PC-3 (cell line): ENCODE measurements around the gene ANKRD29. TPM values are rescaled to one million over a fixed set of nuclear protein-coding genes. Genes with fewer than 3 reads are reported as not detected.

Experiments
- ATAC-seq: fragments of 200-7000 bp; cut with Tn5 transposase; 2 replicates; pipeline ENCODE4 v1.9.1; 2020; ENCODE audit warnings: mild to moderate bottlenecking, moderate library complexity
- BruUV-seq: library from RNA; stranded (reverse); fragments of 400-500 nt; replicated peaks from 2 replicates; lab custom pipeline; 2021; lab: Mats Ljungman, UMichigan
- CTCF ChIA-PET: fragments of 300-600 bp; sonication (Branson Sonifier 250); formaldehyde crosslinking; loops from one replicate; lab custom pipeline; 2022; ENCODE audit warnings: antibody characterized with exemption; lab: Charles Lee
- POLR2A ChIA-PET: fragments of 300-600 bp; sonication (Branson Sonifier 250); formaldehyde crosslinking; loops from one replicate; lab custom pipeline; 2022; ENCODE audit warnings: antibody characterized with exemption; ENCODE audit not compliant: unreplicated experiment; lab: Charles Lee
- DNase-seq: peaks from one replicate; pipeline ENCODE4 v3.0.0-alpha.2; 2015
- H2AFZ ChIP-seq: fragments of 300-600 bp; sonication (generic); 2 replicates; pipeline ENCODE4 v1.6.0; 2016; ENCODE audit warnings: antibody characterized with exemption, low read length
- H3F3A ChIP-seq: fragments of 300-600 bp; sonication (generic); one replicate; pipeline ENCODE4 v1.6.0; 2017; ENCODE audit warnings: antibody characterized with exemption, low read length, control low read depth, mild to moderate bottlenecking; ENCODE audit not compliant: unreplicated experiment
- H3K27ac ChIP-seq: fragments of 300-600 bp; sonication (generic); 2 replicates; pipeline ENCODE4 v1.5.1; 2016; ENCODE audit warnings: mild to moderate bottlenecking, low read length
- H3K27me3 ChIP-seq: fragments of 300-600 bp; sonication (generic); 2 replicates; pipeline ENCODE4 v1.6.1; 2016; ENCODE audit warnings: low read length, mixed read lengths
- H3K36me3 ChIP-seq: fragments of 300-600 bp; sonication (generic); 2 replicates; pipeline ENCODE4 v1.6.1; 2016; ENCODE audit warnings: low read depth, mixed run types, low read length, mixed read lengths
- H3K4me1 ChIP-seq: fragments of 300-600 bp; sonication (generic); 2 replicates; pipeline ENCODE4 v1.5.1; 2016; ENCODE audit warnings: low read length; ENCODE audit not compliant: insufficient read depth
- H3K4me2 ChIP-seq: fragments of 300-600 bp; sonication (generic); 2 replicates; pipeline ENCODE4 v1.6.0; 2016; ENCODE audit warnings: low read length
- H3K4me3 ChIP-seq: fragments of 300-600 bp; sonication (generic); 2 replicates; pipeline ENCODE4 v1.5.1; 2016; ENCODE audit warnings: mild to moderate bottlenecking, low read length, mixed read lengths
- H3K79me2 ChIP-seq: fragments of 300-600 bp; sonication (generic); 2 replicates; pipeline ENCODE4 v1.6.1; 2017; ENCODE audit warnings: low read length, mixed read lengths
- H3K9ac ChIP-seq: fragments of 300-600 bp; sonication (generic); 2 replicates; pipeline ENCODE4 v1.6.0; 2016; ENCODE audit warnings: mild to moderate bottlenecking, low read length
- H3K9me2 ChIP-seq: fragments of 300-600 bp; sonication (generic); replicated peaks from 2 replicates; pipeline ENCODE4 v1.6.1; 2016; ENCODE audit warnings: mixed run types, low read length, mixed read lengths
- H3K9me3 ChIP-seq: fragments of 300-600 bp; sonication (generic); 2 replicates; pipeline ENCODE4 v1.6.1; 2016; ENCODE audit warnings: low read length, mixed read lengths
- H4K20me1 ChIP-seq: fragments of 300-600 bp; sonication (generic); 2 replicates; pipeline ENCODE4 v1.6.1; 2016; ENCODE audit warnings: low read length, mixed read lengths
- EZH2 ChIP-seq: fragments of 300-600 bp; sonication (generic); IDR thresholded peaks from one replicate; pipeline ENCODE4 v1.6.1; 2017; ENCODE audit warnings: antibody characterized with exemption, mild to moderate bottlenecking, low read length; ENCODE audit not compliant: unreplicated experiment
- EZH2phosphoT487 ChIP-seq: fragments of 300-600 bp; sonication (generic); IDR thresholded peaks from 2 replicates; pipeline ENCODE4 v1.6.1; 2018; ENCODE audit warnings: mild to moderate bottlenecking, antibody characterized with exemption, low read length, borderline replicate concordance
- intact Hi-C: fragments of 100-400 bp; cut with micrococcal nuclease; formaldehyde crosslinking; loops from 2 replicates; pipeline ENCODE4 v1.9.0; 2023
- total RNA-seq: library from RNA; depleted of rRNA; stranded (reverse); fragments of >200 nt; gene quantifications from 2 replicates; pipeline ENCODE4 v1.2.3, GENCODE V29; 2014
- TF ChIP-seq, protein P1 (sequence below): fragments of 300-600 bp; sonication (generic); conservative IDR thresholded peaks from 2 replicates; pipeline ENCODE4 v1.5.1; 2017; ENCODE audit warnings: antibody characterized with exemption, low read depth, mild to moderate bottlenecking, low read length

Gene ANKRD29
- total RNA-seq, 1 experiment from 2014 or later, result 31.0 TPM

DNA sequence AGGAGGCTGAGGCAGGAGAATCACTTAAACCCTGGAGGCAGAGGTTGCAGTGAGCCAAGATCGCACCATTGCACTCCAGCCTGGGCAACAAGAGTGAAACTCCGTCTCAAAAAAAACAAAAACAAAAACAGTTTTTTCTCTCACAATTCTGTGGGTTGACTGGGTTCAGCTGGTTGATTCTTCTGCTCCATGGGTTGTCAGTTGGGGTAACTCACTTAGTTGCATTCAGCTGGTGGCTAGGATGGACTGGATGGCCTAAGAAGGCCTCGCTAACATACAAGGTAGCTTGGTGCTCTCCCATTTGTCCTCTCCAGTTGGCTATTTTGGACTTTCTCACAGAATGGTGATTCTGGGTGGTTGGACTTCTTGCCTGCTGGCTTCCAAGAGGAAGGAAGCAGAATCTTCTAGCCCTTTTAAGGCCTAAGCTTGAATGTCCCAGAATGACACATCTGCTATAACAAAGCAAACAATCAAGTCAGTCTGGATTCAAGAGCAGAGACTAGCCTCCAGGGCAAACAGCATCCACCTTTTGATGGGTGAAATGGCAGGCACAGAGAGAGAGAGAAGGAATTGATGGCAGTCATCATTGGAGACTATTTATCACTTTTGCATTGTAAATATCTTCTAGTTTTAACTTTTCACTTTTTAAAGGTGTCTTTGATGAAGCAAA lies 44.4 kb upstream of the ANKRD29 start:
- no peak overlapping the region for H3K4me2 ChIP-seq
- peaks cover 27% of the 10 kb centered on the region for H3K4me1 ChIP-seq
- TF ChIP-seq, protein P1, sequence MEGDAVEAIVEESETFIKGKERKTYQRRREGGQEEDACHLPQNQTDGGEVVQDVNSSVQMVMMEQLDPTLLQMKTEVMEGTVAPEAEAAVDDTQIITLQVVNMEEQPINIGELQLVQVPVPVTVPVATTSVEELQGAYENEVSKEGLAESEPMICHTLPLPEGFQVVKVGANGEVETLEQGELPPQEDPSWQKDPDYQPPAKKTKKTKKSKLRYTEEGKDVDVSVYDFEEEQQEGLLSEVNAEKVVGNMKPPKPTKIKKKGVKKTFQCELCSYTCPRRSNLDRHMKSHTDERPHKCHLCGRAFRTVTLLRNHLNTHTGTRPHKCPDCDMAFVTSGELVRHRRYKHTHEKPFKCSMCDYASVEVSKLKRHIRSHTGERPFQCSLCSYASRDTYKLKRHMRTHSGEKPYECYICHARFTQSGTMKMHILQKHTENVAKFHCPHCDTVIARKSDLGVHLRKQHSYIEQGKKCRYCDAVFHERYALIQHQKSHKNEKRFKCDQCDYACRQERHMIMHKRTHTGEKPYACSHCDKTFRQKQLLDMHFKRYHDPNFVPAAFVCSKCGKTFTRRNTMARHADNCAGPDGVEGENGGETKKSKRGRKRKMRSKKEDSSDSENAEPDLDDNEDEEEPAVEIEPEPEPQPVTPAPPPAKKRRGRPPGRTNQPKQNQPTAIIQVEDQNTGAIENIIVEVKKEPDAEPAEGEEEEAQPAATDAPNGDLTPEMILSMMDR, result no peak
- TF ChIP-seq EZH2, result no peak
- TF ChIP-seq EZH2phosphoT487, result no peak
- H3K27me3 ChIP-seq, result no peaks in the 10 kb centered on the region
- H3K4me3 ChIP-seq, result no peak overlapping the region
- no peak overlapping the region for H3K27ac ChIP-seq
- no peaks in the 10 kb centered on the region for H3F3A ChIP-seq
- BruUV-seq, result no TSS peak
- DNase-seq (no peak), ATAC-seq (no peak)
- no peaks in the 10 kb centered on the region for H3K9me2 ChIP-seq
- peaks cover 80% of the 10 kb centered on the region for H3K79me2 ChIP-seq
- H2AFZ ChIP-seq, result no peak overlapping the region
- H3K9ac ChIP-seq, result no peak overlapping the region
- ChIA-PET CTCF (no interaction called here), POLR2A (no interaction called here)
- peaks cover 21% of the 10 kb centered on the region for H3K36me3 ChIP-seq
- H3K9me3 ChIP-seq, result peaks cover 6% of the 10 kb centered on the region; the same call in 1 of the 2 replicates
- no peaks in the 10 kb centered on the region for H4K20me1 ChIP-seq
- intact Hi-C loops, result no loop called here

DNA sequence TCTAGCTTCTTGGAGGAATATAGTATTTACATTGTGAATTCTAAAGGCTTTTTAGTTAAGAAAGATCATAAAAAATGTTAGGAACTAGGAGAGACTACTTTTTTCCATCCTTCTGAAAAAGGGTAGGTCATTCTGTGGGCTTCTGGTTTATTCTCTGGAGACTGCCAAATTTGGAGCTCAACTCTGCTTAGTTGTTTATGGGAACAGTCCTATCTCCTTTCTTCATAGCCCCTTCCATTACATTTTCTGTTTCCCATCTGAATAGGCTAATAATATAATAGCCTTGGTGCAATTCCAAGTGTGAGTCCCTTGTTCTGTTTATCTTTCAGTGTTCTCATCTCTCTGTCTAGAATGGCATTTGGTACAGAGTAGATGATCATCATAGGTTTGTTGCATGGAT lies 42.1 kb upstream of the ANKRD29 start:
- peaks cover 6% of the 10 kb centered on the region; the same call in 1 of the 2 replicates for H3K9me3 ChIP-seq
- ChIA-PET POLR2A (no interaction called here), CTCF (interaction anchor here (3.0 kb wide), 1 partner anchor 83 kb away, joined by 21 read pairs; no protein-coding TSS in a partner anchor)

More for the DNA sequence above, 42.1 kb upstream of the ANKRD29 start:
- Histone ChIP-seq H4K20me1 (no peaks in the 10 kb centered on the region), H3K9ac (no peak overlapping the region), H3K4me1 (peaks cover 8% of the 10 kb centered on the region), H3K36me3 (peaks cover 34% of the 10 kb centered on the region), H2AFZ (no peak overlapping the region), H3K4me3 (no peak overlapping the region), H3F3A (no peaks in the 10 kb centered on the region), H3K27me3 (no peaks in the 10 kb centered on the region), H3K79me2 (peaks cover 88% of the 10 kb centered on the region), H3K4me2 (no peak overlapping the region), H3K9me2 (no peaks in the 10 kb centered on the region), H3K27ac (no peak overlapping the region)
- TF ChIP-seq, protein P1, result no peak
- TF ChIP-seq EZH2, result no peak
- TF ChIP-seq EZH2phosphoT487, result no peak
- DNase-seq (no peak), ATAC-seq (no peak)
- intact Hi-C loops, result no loop called here
- BruUV-seq, result no TSS peak
